Measurements from ENCODE around the gene SAMD14.

- TF ChIP-seq CTCF (IDR thresholded peaks at IDR 0.05): peak in 1 of 6 experiments; percentile 16
- TF ChIP-seq EP300 (IDR thresholded peaks at IDR 0.05): no peak
- no peak for TF ChIP-seq POLR2A (IDR thresholded peaks at IDR 0.05)
Observed at GRCh38 chr17:50146230-50146926, 16.4 kb upstream of the SAMD14 start.

All from upper lobe of left lung (tissue), 4 donors.